Stimulated activated CD4-positive, alpha-beta T cell treated with anti-CD3 and anti-CD28 coated beads, Interleukin-1b, Interleukin-23, amount 100 ng/mL, for 24 hours (primary cell): ENCODE results near the gene PRPF38B.
"Not testable (repeated sequence)": the region's sequence is repeated elsewhere in the genome, so short reads cannot be mapped to it uniquely, and the experiment has no call there.

ENCODE experiments used
- DNase-seq, 4 experiments: peaks; one replicate each; pipeline ENCODE4 v3.0.0-alpha.2; 2020; ENCODE audit warnings: low read depth in 4 of 4, low spot score in 1 of 4

PRPF38B gene

GRCh38 chr1:108679586-108680213 is 12.4 kb upstream of the PRPF38B start:
- no peak for DNase-seq

- DNase-seq = not testable (repeated sequence)
Measured at GRCh38 chr1:108681701-108682100, 10.4 kb upstream of the PRPF38B start.

DNA sequence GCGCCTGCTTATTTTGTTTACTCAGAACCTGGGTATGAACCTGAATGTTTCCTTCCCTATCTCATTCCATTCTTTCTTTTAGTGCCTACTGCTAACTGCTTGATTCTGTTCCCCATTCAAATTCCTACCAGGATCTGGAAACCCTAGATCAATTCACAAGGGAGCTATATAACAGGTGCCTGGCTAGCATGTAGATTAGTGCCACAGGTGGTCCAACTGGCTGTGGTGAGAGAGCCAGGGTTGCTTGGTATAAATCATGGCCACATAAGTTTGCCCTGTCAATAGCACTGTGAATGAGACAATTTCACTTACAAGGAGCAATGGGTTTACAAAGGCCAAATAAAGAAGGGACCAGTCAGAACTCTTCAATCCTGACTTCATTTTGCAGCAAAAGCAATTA is 6.6 kb upstream of the PRPF38B start:
- no peak for DNase-seq

DNA sequence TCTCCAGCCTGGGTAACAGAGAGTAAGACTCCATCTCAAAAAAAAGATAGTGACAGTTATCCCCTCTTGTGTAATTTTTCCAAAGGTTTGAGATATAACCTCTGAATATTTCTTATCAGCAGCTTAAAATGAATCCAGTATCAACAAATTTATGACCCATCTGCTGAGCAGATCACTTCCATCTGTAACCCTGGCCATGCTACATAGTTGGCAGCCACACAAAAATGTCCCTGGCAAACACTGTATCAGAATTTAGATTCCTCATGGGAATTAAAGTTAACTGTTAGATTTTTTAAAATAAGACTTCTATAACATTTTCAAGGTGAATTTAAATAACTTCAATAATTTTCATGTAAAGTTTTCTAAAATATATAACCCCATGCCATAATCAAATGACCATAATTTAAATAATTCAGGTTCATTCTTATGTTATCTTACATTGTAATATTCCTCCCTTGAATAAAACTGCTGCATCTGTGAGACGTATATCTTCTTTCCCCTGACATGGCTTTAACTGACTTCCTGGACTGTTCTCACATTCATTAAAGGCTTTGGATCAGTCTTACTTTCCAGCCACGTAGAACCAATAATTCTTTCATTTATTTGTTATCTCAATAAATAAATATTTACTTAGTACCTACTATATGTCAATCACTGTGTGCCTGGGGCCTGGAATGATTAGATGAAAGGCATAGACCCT is 5.3 kb upstream of the PRPF38B start:
- no peak for DNase-seq

DNA sequence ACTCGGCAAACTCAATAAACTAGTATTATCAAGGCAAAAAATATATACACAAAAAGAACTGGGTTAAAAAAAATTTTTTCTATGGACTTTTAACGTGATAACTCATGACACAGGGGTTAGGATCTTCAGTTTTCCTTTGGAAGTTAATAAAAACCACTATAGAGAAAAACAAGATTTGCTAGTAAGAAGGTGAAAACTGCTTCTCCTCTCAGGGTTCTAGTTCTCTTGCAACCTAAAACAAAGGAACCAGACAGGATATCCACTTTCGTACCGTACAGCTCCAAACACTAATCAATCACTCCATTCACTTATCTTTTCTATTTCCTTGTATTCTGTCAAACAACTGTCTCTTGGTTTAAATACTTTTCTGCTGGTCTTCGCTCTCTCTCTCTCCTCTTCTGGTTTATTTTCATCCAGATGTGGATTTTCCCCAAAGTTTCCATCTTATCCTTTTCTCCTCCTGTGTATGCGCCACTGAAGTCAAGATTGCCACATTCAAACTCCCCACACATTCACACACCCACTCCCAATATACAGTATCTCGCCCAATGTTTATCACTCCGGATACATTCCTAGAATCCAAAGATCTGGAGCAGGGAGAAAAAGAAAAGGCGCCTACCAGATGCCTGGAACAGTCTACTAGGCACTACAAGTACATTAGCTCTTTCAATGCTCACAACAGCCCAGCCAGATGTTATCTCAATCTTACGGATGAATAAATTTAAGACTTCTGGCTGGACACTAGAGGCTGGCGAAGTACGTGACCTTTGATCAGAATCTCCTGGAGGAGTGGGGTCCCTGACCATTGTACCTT is 775 bp upstream of the PRPF38B start:
- DNase-seq = no peak

- peak; percentile 30 to 49 (median 42) for DNase-seq
Measured at GRCh38 chr1:108692724-108693655, 880 bp downstream of the PRPF38B start.

GRCh38 chr1:108695535-108695934 is 3.4 kb downstream of the PRPF38B start:
- DNase-seq = no peak

- no peak for DNase-seq
Measured at GRCh38 chr1:108699375-108700332, 7.5 kb downstream of the PRPF38B start.

- DNase-seq = no peak
Measured at GRCh38 chr1:108701176-108701849, 9.2 kb downstream of the PRPF38B start.

DNA sequence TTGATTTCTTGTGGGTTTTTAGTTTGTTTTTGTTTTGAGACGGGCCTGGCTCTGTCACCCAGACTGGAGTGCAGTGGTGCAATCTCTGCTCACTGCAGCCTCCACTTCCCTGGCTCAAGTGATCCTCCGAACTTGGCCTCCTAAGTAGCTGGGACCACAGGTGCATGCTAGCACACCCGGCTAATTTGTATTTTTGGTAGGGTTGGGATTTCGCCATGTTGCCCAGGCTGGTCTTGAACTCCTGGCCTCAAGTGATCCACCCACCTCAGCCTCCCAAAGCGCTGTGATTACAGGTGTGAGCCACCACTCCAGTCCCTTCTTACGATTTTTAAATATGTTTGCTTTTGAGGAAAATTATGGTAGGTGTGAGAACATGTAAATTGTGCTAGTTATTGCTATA is 10.0 kb downstream of the PRPF38B start:
- DNase-seq = not testable (repeated sequence)

- DNase-seq = no peak
Measured at GRCh38 chr1:108703939-108704338, 11.8 kb downstream of the PRPF38B start.

DNA sequence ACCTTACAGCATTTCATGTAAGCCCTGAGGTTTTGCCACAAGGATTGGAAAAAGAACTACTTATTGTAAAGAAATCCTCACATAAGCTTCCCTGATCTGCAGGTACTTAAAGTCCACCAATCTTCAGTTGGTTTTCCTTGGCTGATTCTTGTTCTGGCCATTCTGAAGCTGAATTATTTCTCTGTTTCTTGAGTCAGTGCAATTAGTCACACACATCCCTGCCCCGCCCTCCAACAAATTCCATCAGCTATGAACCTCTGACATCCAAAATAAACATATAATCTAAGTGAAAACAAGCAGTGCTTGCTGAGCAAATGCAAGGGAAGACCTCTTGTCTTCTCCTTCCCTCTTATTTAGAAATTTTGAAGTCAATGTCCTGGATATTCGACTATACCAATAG is 12.4 kb downstream of the PRPF38B start:
- no peak for DNase-seq

- DNase-seq = no peak
Measured at GRCh38 chr1:108706643-108707042, 14.5 kb downstream of the PRPF38B start.

GRCh38 chr1:108708691-108709660 is 16.9 kb downstream of the PRPF38B start:
- DNase-seq = peak in 1 of 4 experiments; percentile 22

GRCh38 chr1:108712606-108713150 is 20.6 kb downstream of the PRPF38B start, which contains the start of gene FNDC7:
Gene FNDC7, plus strand, starts transcription at chr1:108712908. Its CDS starts 26 bp downstream, at chr1:108712934.
- DNase-seq = no peak

DNA sequence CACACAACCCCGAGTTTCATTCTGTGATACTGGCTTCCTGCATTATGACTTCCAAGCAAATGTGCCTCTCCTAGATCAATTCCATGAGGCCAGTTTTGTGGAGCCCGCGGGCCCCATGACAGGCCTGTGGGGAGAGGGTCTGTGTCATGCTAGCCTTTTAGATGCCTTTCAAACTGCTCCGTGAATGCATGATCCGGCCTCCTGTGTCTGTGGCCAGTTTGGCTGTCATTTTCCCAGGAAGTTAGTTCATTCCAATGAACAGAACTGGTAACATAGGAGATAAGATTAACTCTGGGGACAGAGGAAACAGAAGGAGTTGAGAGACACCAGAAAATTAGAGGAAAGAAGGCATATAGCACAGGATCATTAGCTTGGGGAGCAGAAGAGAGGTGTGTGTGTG is 23.8 kb downstream of the PRPF38B start:
- no peak for DNase-seq

DNA sequence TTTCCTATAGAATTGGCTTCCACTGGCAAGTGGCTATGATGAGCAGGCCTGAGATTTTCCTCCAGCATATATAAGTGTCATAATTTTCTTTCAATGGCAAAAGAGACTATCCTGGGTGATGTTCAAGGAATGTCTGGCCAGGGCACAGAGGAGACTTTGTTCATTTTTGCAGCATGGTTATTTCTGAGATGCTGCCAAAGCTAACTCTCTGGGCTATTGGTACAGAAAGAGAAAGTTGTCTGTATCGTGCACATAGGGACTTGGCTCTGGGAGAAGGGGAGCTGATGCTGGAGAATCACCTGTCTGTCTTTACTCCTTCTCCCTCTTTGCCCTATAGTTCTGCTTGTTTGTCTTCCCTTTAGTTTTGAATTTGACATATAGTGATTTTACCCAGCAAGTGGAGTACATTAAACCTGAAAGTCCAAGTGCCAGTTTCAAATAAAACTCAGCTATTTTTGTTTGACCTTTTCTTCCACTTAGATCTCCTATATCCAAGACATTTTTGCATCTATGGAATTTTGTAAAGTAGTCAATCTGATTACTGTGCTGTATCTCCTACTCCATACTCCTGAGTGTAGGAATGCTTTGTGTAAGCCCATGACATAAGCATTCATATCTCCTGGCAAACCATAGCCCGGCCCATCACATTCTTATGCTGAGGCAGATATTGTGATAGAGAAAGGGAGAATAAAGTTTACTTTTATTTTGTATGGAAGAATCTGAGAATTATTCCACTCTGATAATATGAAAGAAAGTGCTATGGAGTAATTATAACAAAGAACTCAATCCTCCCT is 24.5 kb downstream of the PRPF38B start:
- no peak for DNase-seq
